Neural progenitor cell (in vitro differentiated cells): Measurements from ENCODE around the gene ASB15.

Source experiments
- CTCF ChIP-seq: fragments of 200-600 bp; sonication (generic); IDR thresholded peaks from 2 replicates; pipeline ENCODE4 v1.5.1; 2017; ENCODE audit warnings: antibody characterized with exemption, mild to moderate bottlenecking
- EZH2phosphoT487 ChIP-seq: fragments of 200-600 bp; sonication (generic); IDR thresholded peaks from 2 replicates; pipeline ENCODE4 v1.6.1; 2017; ENCODE audit warnings: antibody characterized with exemption

- no peak for TF ChIP-seq CTCF
- no peak for TF ChIP-seq EZH2phosphoT487
Observed at GRCh38 chr7:123628829-123629228, 27.2 kb downstream of the ASB15 start.
